ENCODE measurements around the gene VSTM2L.
"Not testable (repeated sequence)": the region's sequence is repeated elsewhere in the genome, so short reads cannot be mapped to it uniquely, and the experiment has no call there.

The VSTM2L gene, protein sequence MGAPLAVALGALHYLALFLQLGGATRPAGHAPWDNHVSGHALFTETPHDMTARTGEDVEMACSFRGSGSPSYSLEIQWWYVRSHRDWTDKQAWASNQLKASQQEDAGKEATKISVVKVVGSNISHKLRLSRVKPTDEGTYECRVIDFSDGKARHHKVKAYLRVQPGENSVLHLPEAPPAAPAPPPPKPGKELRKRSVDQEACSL

DNA sequence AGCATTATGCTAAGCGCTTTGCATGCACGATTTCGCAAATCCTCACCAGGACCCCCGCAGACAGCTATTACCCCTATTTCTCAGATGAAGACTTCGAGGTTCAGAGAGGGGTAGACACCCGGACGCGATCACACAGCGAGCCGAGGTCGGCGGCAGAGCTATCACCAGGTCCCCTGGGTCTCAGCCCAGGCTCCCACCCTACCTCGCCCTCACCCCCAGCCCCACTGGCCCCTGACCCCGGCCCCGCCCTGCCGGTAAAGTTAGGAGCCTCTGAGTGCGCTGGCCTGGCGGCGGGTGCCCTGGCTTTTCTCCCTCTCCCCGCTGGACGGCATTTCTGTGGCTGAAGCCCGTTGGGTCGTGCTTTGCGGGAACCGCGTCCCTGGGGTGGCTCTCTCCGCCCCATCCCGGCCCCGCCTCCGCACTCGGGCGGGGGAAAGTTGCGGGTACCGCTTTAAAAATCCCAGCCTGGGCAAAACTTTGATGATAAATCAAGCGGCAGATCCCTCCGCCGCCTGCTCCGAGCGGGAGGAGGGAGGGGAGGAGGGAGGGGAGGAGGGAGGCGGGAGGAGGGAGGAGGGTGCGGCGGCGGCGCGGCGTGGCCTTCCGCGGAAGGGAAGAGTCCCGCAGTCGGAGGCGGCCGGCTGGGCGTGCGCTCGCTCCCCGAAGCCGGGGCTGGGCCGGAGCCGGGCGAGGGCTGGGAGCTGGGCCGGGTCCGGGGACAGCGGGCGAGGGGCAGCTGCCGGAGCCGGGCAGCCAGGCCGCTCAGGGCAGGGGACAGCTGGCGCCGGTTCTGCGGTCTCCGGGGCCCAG is at the start of gene VSTM2L:
Gene VSTM2L, plus strand, starts transcription at position 624 of the 810 bp plus-strand sequence. CDS start 224 bp downstream, outside the sequence.
- DNase-seq (ENCODE audit: low read depth in 2 of 2), result no peak

DNA sequence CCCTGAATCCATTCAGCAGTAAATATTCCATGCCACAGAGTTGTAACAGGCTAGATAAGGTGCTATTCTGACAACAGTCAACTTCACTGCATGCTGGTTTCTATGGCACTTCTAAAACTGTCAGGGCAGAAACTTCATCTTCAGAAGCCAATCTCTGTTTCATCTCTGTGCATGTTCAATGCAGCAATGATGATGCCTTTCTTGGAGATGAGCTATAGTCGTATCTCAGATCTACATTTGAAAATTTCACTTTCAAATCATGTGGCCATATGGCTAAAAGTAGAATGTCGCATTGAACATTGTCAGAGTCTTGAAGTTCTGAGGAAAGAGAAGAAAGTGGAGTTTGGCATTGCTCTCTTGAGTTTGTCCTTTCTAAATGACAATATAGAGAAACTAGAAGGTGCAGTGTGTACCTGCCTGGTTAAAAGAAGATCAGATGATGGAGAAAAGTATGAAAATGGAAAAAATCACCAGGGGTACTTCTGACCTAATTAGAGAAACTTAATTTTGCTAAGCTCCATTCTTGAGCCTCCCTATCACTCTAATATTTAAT is 49.0 kb upstream of the VSTM2L start:
- DNase-seq (ENCODE audit: low read depth in 2 of 2), result no peak

DNA sequence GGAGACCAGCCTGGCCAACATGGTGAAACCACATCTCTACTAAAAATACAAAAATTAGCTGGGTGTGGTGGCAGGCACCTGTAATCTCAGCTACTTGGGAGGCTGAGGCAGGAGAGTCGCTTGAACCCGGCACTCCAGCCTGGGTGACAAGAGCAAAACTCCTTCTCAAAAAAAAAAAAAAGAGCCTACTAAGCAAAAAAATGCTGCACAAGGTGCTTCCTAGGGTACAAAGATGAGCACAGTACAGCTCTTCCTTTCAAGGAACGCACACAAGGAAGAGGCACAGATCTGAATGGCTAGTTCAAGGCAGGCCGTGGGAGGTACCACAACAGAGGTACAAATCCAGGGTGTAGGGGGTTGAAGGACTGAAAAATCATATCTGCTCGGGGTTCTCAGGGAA is 46.9 kb upstream of the VSTM2L start:
- not testable (repeated sequence) for DNase-seq (ENCODE audit: low read depth in 2 of 2)

DNA sequence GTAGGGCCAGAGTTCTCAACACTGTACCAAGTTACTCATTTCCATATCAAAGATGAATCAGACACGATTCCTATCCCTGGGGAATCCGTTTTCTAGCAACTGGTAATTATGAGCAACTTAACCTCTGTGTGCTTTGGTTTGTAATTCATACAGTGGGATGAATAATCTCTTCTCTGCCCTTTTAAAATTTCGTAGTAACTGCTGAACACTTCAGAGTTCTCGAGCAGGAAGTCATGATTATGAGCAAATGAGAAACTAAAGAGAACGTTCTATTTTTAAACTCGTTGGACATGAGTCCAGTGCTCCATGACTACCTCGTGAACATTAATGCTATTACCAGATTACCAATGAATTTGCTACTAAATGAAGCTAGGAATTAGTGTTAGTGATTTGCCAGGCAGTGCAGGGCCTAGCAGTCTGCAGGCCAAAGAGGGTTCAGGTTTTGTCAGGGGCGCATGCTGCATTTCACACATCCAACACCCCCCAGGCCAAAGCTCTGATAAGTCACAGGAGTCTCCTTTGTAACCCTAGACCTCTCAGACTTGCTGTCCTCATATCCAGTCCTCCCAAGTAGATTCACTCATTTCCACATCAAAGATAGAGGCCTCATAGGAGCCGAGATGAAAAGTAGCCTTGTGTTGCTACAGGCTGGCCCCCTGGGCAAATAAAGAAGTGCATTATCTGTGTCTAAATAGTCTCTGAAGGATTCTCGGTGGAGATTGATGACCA is 45.8 kb upstream of the VSTM2L start:
- no peak for DNase-seq (ENCODE audit: low read depth in 2 of 2)

- DNase-seq (ENCODE audit: low read depth in 2 of 2), result no peak
Measured at GRCh38 chr20:37859406-37860171, 43.3 kb upstream of the VSTM2L start.

GRCh38 chr20:37863289-37863688 is 39.6 kb upstream of the VSTM2L start:
- DNase-seq (ENCODE audit: low read depth in 2 of 2), result no peak

- no peak for DNase-seq (ENCODE audit: low read depth in 2 of 2)
Measured at GRCh38 chr20:37864298-37864697, 38.6 kb upstream of the VSTM2L start.

DNA sequence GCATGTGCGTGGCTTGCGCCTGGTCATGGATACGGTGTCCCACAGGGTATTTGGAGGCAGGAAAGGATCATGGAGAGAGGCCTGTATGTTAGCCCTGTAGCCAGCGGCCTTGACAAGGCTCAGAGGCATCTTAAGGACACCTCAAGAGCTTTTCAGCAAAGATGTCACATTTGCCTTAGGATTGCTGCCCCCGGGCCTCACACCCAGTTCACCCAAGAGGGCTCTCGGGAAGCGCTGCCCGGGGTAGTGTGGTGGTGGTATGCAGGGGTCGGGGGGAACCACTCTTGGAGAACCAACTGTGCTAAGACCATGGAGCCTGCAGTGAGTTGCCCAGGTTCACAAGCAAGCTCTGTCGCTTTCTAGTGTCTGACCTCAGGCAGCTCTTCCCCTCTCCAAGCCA is 36.9 kb upstream of the VSTM2L start:
- DNase-seq (ENCODE audit: low read depth in 2 of 2), result no peak

GRCh38 chr20:37867289-37868195 is 35.4 kb upstream of the VSTM2L start:
- DNase-seq (ENCODE audit: low read depth in 2 of 2), result no peak

DNA sequence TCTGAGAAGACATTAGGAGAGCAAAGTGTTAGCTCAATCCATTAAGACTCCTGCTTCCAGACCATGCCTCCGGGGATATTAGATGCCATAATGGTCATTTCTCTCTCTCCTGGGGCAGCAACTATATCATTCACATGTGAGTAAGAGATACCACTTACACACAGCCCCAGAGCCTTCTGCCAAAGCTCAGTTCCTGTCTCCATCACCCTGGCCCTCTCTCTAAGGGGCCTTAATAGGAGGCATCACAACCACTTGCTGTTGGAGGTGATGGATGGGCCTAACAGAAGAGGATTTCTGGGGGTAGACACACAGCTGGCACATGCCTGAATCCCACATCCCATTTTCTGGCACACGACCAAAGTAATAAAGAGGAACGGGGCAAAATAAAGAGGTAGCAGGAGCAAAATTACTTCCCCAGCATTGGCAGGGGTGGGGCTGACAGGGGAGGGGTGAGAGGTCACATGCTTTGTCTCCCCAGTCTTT is 34.0 kb upstream of the VSTM2L start:
- DNase-seq (ENCODE audit: low read depth in 2 of 2), result no peak

GRCh38 chr20:37869334-37869861 is 33.5 kb upstream of the VSTM2L start:
- DNase-seq (ENCODE audit: low read depth in 2 of 2), result no peak

GRCh38 chr20:37870294-37870693 is 32.6 kb upstream of the VSTM2L start:
- no peak for DNase-seq (ENCODE audit: low read depth in 2 of 2)

- no peak for DNase-seq (ENCODE audit: low read depth in 2 of 2)
Measured at GRCh38 chr20:37871751-37872150, 31.2 kb upstream of the VSTM2L start.

GRCh38 chr20:37872161-37872560 is 30.8 kb upstream of the VSTM2L start:
- no peak for DNase-seq (ENCODE audit: low read depth in 2 of 2)

- no peak for DNase-seq (ENCODE audit: low read depth in 2 of 2)
Measured at GRCh38 chr20:37873884-37874283, 29.0 kb upstream of the VSTM2L start.

DNA sequence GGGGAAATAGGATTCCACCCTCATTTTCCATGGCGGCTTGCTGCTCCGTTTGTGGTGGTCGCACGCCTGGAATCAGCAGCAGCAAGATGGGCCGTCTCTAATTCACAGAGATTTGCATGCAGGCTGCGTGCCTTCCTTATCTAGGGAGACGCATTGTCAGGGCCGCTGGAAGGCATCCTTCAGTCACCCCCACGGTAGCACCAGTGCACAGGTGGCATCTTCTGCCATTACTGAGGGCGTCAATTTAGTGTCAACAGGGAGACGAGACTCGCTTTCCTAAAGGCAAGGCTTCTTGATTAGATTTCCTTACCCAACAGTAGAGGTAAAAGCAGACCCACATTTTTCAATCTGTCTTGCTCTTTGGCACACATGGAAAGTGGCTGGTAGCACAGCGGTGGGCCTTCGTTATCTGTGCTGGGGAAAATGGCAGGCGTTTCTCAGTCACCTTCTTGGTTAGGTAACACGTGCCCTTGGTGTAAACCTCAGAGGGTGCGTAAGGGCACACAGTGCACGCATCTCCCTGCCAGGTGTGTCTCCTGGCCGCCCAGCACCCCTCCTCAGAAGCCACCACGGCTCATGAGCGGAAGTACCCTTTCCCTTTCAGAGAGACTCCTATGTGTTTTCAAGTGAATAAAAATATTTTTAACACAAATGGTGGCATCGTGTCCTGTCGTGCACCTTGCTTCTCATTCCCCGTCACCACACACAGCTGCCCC is 27.3 kb upstream of the VSTM2L start:
- no peak for DNase-seq (ENCODE audit: low read depth in 2 of 2)

DNA sequence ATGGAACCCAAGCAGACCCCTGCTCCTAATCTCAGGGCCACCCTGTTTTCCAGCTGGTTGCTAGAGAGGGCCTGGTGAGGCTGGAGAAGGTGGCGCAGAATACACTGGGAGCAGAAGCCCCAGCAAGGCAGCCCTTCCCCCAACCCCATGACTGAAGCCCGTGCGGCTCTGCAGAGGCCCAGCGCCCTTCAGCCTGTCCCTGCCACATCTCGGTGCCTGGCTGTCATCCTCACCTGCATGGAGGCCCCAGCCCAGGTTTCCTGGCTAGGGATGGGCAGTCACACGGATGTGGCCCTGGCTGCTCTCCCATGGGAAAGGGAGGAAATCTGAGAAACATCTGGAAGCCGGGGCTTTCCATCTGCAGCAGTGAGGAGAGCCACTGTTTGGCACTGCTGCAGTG is 26.1 kb upstream of the VSTM2L start:
- DNase-seq (ENCODE audit: low read depth in 2 of 2), result no peak

DNA sequence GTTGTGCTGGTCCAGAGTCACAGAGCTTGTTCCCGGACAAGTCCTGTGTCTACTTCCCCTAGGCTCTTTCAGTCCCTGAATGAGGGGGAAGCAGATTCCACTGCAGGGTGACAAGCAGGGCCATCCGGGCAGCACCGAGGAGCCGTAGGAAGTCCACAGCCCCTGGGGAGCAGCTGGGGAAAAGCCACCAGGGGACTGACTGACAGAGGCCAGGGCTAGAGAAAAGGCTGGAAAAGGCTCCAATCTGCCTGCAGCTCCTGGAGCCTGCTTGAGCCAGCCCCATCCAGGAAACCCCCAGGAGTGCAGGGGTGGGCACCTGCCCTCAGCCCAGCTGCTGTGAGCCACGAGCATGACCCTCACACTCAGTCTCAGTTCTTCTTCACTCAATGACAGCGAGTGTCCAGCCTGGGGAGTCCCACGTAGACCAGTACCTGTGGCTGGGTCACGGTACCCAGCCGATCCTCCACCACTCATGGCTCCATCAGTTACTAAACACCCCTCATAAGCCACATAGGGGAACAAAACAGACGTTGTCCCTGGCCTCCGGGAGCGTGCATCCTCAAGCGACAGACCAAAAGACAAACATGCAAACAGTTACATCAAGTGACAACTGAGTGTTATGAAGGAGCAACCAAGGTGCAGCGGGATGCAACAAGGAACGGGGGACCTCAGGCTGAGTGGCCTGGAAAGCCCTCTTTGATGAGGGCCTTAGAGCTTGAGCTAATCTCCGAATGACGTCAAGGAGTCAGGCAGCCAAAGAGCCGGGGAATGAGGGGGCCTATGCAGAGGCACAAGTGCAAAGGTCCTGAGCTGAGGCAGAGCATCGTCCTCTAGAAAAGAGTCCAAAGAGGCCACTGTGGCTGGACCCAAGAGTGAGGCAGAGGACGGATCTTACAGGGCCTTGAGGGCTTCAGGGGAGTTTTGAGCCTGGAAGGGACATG is 24.8 kb upstream of the VSTM2L start:
- no peak for DNase-seq (ENCODE audit: low read depth in 2 of 2)
